SK-N-SH (cell line): ENCODE results near the gene NEDD8. TPM values are rescaled to one million over a fixed set of nuclear protein-coding genes. Genes with fewer than 3 reads are reported as not detected.

Source experiments
- CTCF ChIA-PET: fragments of 300-600, 350-600 bp; formaldehyde crosslinking; extraction: SDS; loops from one replicate; lab custom pipeline; 2021; lab: Yijun Ruan, JAX
- POLR2A ChIA-PET: fragments of 350-600 bp; sonication (Branson Sonifier 250); formaldehyde crosslinking; extraction: SDS; loops from one replicate; lab custom pipeline; 2020; ENCODE audit warnings: antibody characterized with exemption, inconsistent platforms; lab: Yijun Ruan, JAX
- DNase-seq: peaks from one replicate; pipeline ENCODE4 v3.0.0; 2012
- H2AFZ ChIP-seq: fragments of 200-600 bp; sonication (generic); 2 replicates; pipeline ENCODE4 v1.8.1; 2016; ENCODE audit warnings: antibody characterized with exemption, mild to moderate bottlenecking, low read depth
- H3F3A ChIP-seq: fragments of 200-600 bp; sonication (generic); replicated peaks from 2 replicates; pipeline ENCODE3; 2016; ENCODE audit warnings: antibody characterized with exemption, mild to moderate bottlenecking; ENCODE audit not compliant: insufficient read depth
- H3K27ac ChIP-seq, 2 experiments: fragments of 200-500 bp in 1 of 2; fragments of 200-600 bp in 1 of 2; sonication (Bioruptor generic) in 1 of 2; sonication (generic), shearing (Covaris generic) in 1 of 2; 2 replicates each; pipeline versions ENCODE4 v1.5.1 to v1.6.1; 2014 to 2016; ENCODE audit warnings: low read depth in 2 of 2, inconsistent platforms in 1 of 2, low read length in 1 of 2, mild to moderate bottlenecking in 1 of 2, mixed read lengths in 1 of 2
- H3K27me3 ChIP-seq: fragments of 200-600 bp; sonication (generic), shearing (Covaris generic); 2 replicates; pipeline ENCODE4 v1.6.1; 2016; ENCODE audit warnings: mixed run types; ENCODE audit not compliant: insufficient read depth
- H3K36me3 ChIP-seq, 2 experiments: fragments of 200-500 bp in 1 of 2; fragments of 200-600 bp in 1 of 2; sonication (Bioruptor generic) in 1 of 2; sonication (generic) in 1 of 2; replicated peaks in 1 of 2; 2 replicates each; pipeline versions ENCODE3 to v1.5.1; 2014 to 2016; ENCODE audit warnings: low read length in 1 of 2, mild to moderate bottlenecking in 1 of 2; ENCODE audit not compliant: insufficient read depth in 2 of 2, control insufficient read depth in 1 of 2
- H3K4me1 ChIP-seq, 2 experiments: fragments of 200-500 bp in 1 of 2; fragments of 200-600 bp in 1 of 2; sonication (Bioruptor generic) in 1 of 2; sonication (generic), shearing (Covaris generic) in 1 of 2; 2 replicates each; pipeline versions ENCODE4 v1.5.1 to v1.6.1; 2014 to 2016; ENCODE audit warnings: low read depth in 1 of 2, low read length in 1 of 2, mixed run types in 1 of 2; ENCODE audit not compliant: insufficient read depth in 2 of 2, control insufficient read depth in 1 of 2
- H3K4me2 ChIP-seq: fragments of 200-600 bp; sonication (generic), shearing (Covaris generic); 2 replicates; pipeline ENCODE4 v1.6.1; 2017; ENCODE audit warnings: mixed run types
- H3K4me3 ChIP-seq, 2 experiments: fragments of 200-500 bp in 1 of 2; fragments of 200-600 bp in 1 of 2; sonication (Bioruptor generic) in 1 of 2; sonication (generic), shearing (Covaris generic) in 1 of 2; 2 replicates each; pipeline versions ENCODE4 v1.5.1 to v1.8.1; 2014 to 2016; ENCODE audit warnings: low read depth in 2 of 2, inconsistent platforms in 1 of 2, low read length in 1 of 2, mild to moderate bottlenecking in 1 of 2, mixed read lengths in 1 of 2, moderate library complexity in 1 of 2
- H3K79me2 ChIP-seq: fragments of 200-600 bp; sonication (generic); 2 replicates; pipeline ENCODE4 v1.8.1; 2017; ENCODE audit warnings: mild to moderate bottlenecking; ENCODE audit not compliant: insufficient read depth
- H3K9ac ChIP-seq: fragments of 200-600 bp; sonication (generic); 2 replicates; pipeline ENCODE4 v1.6.1; 2017; ENCODE audit warnings: mixed run types
- H3K9me2 ChIP-seq: fragments of 200-600 bp; sonication (generic); 2 replicates; pipeline ENCODE4 v1.6.1; 2017; ENCODE audit warnings: mixed run types
- H3K9me3 ChIP-seq: fragments of 200-600 bp; sonication (generic); 2 replicates; pipeline ENCODE4 v1.6.1; 2017; ENCODE audit warnings: mixed run types, mild to moderate bottlenecking, moderate library complexity
- H4K20me1 ChIP-seq: fragments of 200-600 bp; sonication (generic); 2 replicates; pipeline ENCODE4 v1.6.1; 2017; ENCODE audit warnings: mild to moderate bottlenecking, mixed run types; ENCODE audit not compliant: insufficient read depth
- CHD2 ChIP-seq: fragments of 150-350 bp; IDR thresholded peaks from 2 replicates; pipeline ENCODE4 v1.6.1; 2018; ENCODE audit warnings: low read length; ENCODE audit not compliant: partially characterized antibody
- FOSL2 ChIP-seq: IDR thresholded peaks from 2 replicates; pipeline ENCODE4 v1.4.0; 2012; ENCODE audit warnings: low read depth, mild to moderate bottlenecking, moderate library complexity, borderline replicate concordance
- FOXJ3 ChIP-seq: sonication (generic); formaldehyde crosslinking; IDR thresholded peaks from 2 replicates; pipeline ENCODE4 v1.5.1; 2020; ENCODE audit warnings: mild to moderate bottlenecking, missing genetic modification reagents
- MEF2A ChIP-seq: IDR thresholded peaks from 2 replicates; pipeline ENCODE4 v1.4.0; 2012; ENCODE audit warnings: low read depth, borderline replicate concordance
- NRF1 ChIP-seq: IDR thresholded peaks from 2 replicates; pipeline ENCODE4 v1.6.1; 2012; ENCODE audit warnings: low read depth, mild to moderate bottlenecking, low read length
- RAD21 ChIP-seq: IDR thresholded peaks from 2 replicates; pipeline ENCODE4 v1.6.1; 2012; ENCODE audit warnings: mild to moderate bottlenecking, low read length
- RCOR1 ChIP-seq: fragments of 150-350 bp; IDR thresholded peaks from 2 replicates; pipeline ENCODE4 v1.6.1; 2017; ENCODE audit warnings: antibody characterized with exemption, low read length
- SIN3A ChIP-seq: IDR thresholded peaks from 2 replicates; pipeline ENCODE4 v1.6.1; 2012; ENCODE audit warnings: low read depth, mild to moderate bottlenecking, low read length, moderate library complexity, borderline replicate concordance
- TEAD4 ChIP-seq: IDR thresholded peaks from 2 replicates; pipeline ENCODE4 v1.4.0; 2012; ENCODE audit warnings: mild to moderate bottlenecking, borderline replicate concordance; ENCODE audit not compliant: insufficient read depth
- WGBS: methylation state at CpG from one replicate; pipeline ENCODE4 v1.1.6; 2017; ENCODE audit warnings: low lambda C conversion rate; 5-methylcytosine and 5-hydroxymethylcytosine counted together
- polyA plus RNA-seq, 3 experiments: library from polyadenylated mRNA; depleted of rRNA; stranded (reverse); fragments of >200 nt; gene quantifications; 2 replicates each; pipeline ENCODE4 v1.2.3, GENCODE V29; 2012
- TF ChIP-seq, protein P1 (sequence below): IDR thresholded peaks from 2 replicates; pipeline ENCODE4 v1.4.0; 2012; ENCODE audit warnings: low read depth, borderline replicate concordance
- TF ChIP-seq, protein P2 (sequence below): IDR thresholded peaks from 2 replicates; pipeline ENCODE4 v1.6.1; 2012; ENCODE audit warnings: mild to moderate bottlenecking, low read depth, low read length, moderate library complexity

Gene NEDD8
- polyA plus RNA-seq, 1 of the 3 experiments (the other 2 are of a cell fraction), result 534 TPM

DNA sequence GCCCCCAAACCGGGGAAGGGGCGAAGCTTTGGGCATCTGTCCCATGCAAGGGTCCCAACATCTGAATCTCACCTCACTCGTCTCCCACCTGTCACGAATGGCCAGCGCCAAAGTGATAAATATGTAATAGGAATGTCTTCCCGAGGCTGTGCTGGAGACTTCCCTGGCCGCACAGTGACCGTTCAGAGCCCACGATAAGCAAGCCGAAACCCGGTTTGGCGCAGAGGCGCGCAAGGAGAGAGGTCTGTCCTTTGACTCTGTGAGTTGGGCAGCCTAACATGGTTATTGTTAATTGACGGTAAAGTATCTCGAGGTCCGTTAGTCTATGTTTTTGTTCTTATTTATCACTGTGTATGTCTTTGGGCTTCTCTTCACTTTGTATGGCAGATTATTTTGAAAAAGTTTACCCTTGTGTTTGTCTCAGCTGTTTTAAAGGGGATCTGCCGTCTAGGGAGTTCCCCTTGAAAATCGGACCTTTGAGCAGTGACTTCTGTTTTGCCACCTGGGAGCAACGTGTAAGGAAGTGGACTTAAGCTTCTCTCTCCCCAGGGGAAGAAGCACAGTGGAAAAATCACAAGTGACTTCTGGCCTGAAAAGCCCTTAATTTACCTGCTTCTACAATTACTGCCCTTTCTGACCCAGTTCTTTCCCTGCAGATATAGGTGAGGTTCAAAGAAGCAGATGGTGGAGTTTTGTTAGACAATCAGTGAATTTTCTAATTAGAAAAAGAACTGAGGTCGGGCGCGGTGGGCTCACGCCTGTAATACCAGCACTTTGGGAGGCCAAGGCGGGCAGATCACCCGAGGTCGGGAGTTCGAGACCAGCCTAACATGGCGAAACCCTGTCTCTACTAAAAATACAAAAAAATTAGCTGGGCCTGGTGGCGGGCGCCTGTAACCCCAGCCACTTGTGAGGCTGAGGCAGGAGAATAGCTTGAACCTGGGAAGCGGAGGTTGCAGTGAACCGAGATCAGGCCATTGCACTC is 35.8 kb downstream of the NEDD8 start:
- Histone ChIP-seq H3K9ac (peak overlapping the region; percentile 97), H3K27ac (peak overlapping the region; percentile 88 to 89), H3K4me1 (peaks cover 11% of the 10 kb centered on the region in 2 experiments; a peak in 2 of 4 replicates), H3K36me3 (peaks cover 10 to 34% of the 10 kb centered on the region in 2 experiments), H2AFZ (peak overlapping the region; percentile 87), H3K27me3 (no peaks in the 10 kb centered on the region), H3K79me2 (peaks cover 86% of the 10 kb centered on the region), H3K9me2 (no peaks in the 10 kb centered on the region), H4K20me1 (no peaks in the 10 kb centered on the region), H3K4me2 (peak overlapping the region; percentile 97), H3F3A (no peaks in the 10 kb centered on the region), H3K9me3 (no peaks in the 10 kb centered on the region), H3K4me3 (peak overlapping the region; percentile 84 to 85)
- WGBS, result 43% methylated on average over 33 of the region's 33 CpGs
- no peak for TF ChIP-seq FOSL2
- TF ChIP-seq SIN3A, result no peak
- TF ChIP-seq NRF1, result no peak
- TF ChIP-seq TEAD4, result no peak
- no peak for TF ChIP-seq MEF2A
- no peak for TF ChIP-seq RCOR1
- TF ChIP-seq RAD21, result no peak
- TF ChIP-seq FOXJ3 (CRISPR knock-in tag), result no peak; the same call in 1 of the 2 replicates
- no peak for TF ChIP-seq CHD2
- TF ChIP-seq, protein P1, sequence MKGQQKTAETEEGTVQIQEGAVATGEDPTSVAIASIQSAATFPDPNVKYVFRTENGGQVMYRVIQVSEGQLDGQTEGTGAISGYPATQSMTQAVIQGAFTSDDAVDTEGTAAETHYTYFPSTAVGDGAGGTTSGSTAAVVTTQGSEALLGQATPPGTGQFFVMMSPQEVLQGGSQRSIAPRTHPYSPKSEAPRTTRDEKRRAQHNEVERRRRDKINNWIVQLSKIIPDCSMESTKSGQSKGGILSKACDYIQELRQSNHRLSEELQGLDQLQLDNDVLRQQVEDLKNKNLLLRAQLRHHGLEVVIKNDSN, result no peak
- TF ChIP-seq, protein P2, sequence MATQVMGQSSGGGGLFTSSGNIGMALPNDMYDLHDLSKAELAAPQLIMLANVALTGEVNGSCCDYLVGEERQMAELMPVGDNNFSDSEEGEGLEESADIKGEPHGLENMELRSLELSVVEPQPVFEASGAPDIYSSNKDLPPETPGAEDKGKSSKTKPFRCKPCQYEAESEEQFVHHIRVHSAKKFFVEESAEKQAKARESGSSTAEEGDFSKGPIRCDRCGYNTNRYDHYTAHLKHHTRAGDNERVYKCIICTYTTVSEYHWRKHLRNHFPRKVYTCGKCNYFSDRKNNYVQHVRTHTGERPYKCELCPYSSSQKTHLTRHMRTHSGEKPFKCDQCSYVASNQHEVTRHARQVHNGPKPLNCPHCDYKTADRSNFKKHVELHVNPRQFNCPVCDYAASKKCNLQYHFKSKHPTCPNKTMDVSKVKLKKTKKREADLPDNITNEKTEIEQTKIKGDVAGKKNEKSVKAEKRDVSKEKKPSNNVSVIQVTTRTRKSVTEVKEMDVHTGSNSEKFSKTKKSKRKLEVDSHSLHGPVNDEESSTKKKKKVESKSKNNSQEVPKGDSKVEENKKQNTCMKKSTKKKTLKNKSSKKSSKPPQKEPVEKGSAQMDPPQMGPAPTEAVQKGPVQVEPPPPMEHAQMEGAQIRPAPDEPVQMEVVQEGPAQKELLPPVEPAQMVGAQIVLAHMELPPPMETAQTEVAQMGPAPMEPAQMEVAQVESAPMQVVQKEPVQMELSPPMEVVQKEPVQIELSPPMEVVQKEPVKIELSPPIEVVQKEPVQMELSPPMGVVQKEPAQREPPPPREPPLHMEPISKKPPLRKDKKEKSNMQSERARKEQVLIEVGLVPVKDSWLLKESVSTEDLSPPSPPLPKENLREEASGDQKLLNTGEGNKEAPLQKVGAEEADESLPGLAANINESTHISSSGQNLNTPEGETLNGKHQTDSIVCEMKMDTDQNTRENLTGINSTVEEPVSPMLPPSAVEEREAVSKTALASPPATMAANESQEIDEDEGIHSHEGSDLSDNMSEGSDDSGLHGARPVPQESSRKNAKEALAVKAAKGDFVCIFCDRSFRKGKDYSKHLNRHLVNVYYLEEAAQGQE, result no peak
- no peak for DNase-seq
- POLR2A ChIA-PET, result interaction anchor here (0.9 to 2.4 kb wide), 14 partner anchors 9 to 82 kb away, joined by 3 to 15 read pairs (median 6); partner anchors contain the start of genes CHMP4A, DCAF11, MDP1 and NRL
- CTCF ChIA-PET, result interaction anchor here (0.8 to 1.9 kb wide), 6 partner anchors 10 to 112 kb away, joined by 3 to 8 read pairs (median 4); partner anchors contain the start of genes CIDEB, IRF9 and MDP1
